Vein endothelial cell (primary cell): ENCODE results near the gene C9orf43. TPM values are rescaled to one million over a fixed set of nuclear protein-coding genes. Genes with fewer than 3 reads are reported as not detected.

Experiments used
- total RNA-seq: library from RNA; depleted of rRNA; stranded (reverse); fragments of >200 nt; gene quantifications from 2 replicates; pipeline ENCODE4 v1.2.3, GENCODE V29; 2012

The C9orf43 gene
- total RNA-seq = 1.2 and 1.3 TPM in 2 replicates

GRCh38 chr9:113410207-113410864 is at the start of gene C9orf43, which contains the start of gene POLE3:
Gene C9orf43 (plus strand): TSS chr9:113410747. CDS start chr9:113413494, 2,747 bp downstream.
Gene POLE3 (minus strand): TSS chr9:113410675. CDS start chr9:113410293, 382 bp downstream.

GRCh38 chr9:113376634-113377567 is 33.6 kb upstream of the C9orf43 start, which contains the start of gene HDHD3:
Gene HDHD3 (minus strand): TSS chr9:113376986. CDS start chr9:113374354, 2,632 bp downstream.

GRCh38 chr9:113401027-113401792 is 9.3 kb upstream of the C9orf43 start, which contains the start of gene ALAD:
Gene ALAD (minus strand): TSS chr9:113401284. CDS start chr9:113393559, 7,725 bp downstream.

GRCh38 chr9:113463418-113464285 is 53.1 kb downstream of the C9orf43 start, which contains the start of gene RGS3:
Gene RGS3 (plus strand): TSS chr9:113463727. CDS start chr9:113463803, 76 bp downstream.

Other genes with a start within 250 kb of the C9orf43 start
- 24.2 and 28.8 TPM in 2 replicates for gene FKBP15, start 189.5 kb upstream of the C9orf43 start, total RNA-seq
- gene SLC31A1, start 189.2 kb upstream of the C9orf43 start, total RNA-seq = 18.0 TPM in 2 replicates
- gene CDC26, start 135.2 kb upstream of the C9orf43 start, total RNA-seq = 32.9 and 34.3 TPM in 2 replicates
- 23.2 and 28.2 TPM in 2 replicates for gene PRPF4, start 135.1 kb upstream of the C9orf43 start, total RNA-seq
- not detected in 2 replicates for gene RNF183, start 107.4 kb upstream of the C9orf43 start, total RNA-seq
- gene WDR31, start 70.5 kb upstream of the C9orf43 start, total RNA-seq = 0.29 and 0.33 TPM in 2 replicates
- gene BSPRY, start 61.2 kb upstream of the C9orf43 start, total RNA-seq = not detected in 2 replicates
- 7.5 and 9.2 TPM in 2 replicates for gene HDHD3, start 33.8 kb upstream of the C9orf43 start, total RNA-seq
- gene ALAD, start 9.5 kb upstream of the C9orf43 start, total RNA-seq = 13.4 and 14.3 TPM in 2 replicates
- 52.3 and 63.3 TPM in 2 replicates for gene POLE3, start 72 bp upstream of the C9orf43 start, total RNA-seq
- 360 and 441 TPM in 2 replicates for gene RGS3, start 53.0 kb downstream of the C9orf43 start, total RNA-seq